ENCODE data around the gene CLDN5.
"Not testable (repeated sequence)": the region's sequence is repeated elsewhere in the genome, so short reads cannot be mapped to it uniquely, and the experiment has no call there.

- not testable (repeated sequence) for TF ChIP-seq EP300 (IDR thresholded peaks at IDR 0.05; ENCODE audit: borderline replicate concordance in 1 of 2, low read depth in 2 of 2, low read length in 2 of 2); POLR2AphosphoS5 (IDR thresholded peaks at IDR 0.05; ENCODE audit: low read depth, low read length); CTCF (IDR thresholded peaks at IDR 0.05; ENCODE audit: control extremely low read depth in 1 of 3, insufficient read depth in 1 of 3, low read depth in 1 of 3, low read length in 3 of 3); EZH2 (IDR thresholded peaks at IDR 0.05; ENCODE audit: low read depth, low read length, severe bottlenecking); TAF1 (IDR thresholded peaks at IDR 0.05; ENCODE audit: low read depth, low read length); RNF2 (IDR thresholded peaks at IDR 0.05; ENCODE audit: borderline replicate concordance, low read depth, low read length, missing control alignments, poor library complexity, severe bottlenecking); JUN (IDR thresholded peaks at IDR 0.05; ENCODE audit: low read depth, low read length); NRF1 (IDR thresholded peaks at IDR 0.05; ENCODE audit: low read depth, low read length); CBX8 (IDR thresholded peaks at IDR 0.05; ENCODE audit: borderline replicate concordance, low read depth, low read length); RFX5 (IDR thresholded peaks at IDR 0.05; ENCODE audit: borderline replicate concordance, low read depth, low read length); POLR2A (IDR thresholded peaks at IDR 0.05; ENCODE audit: control extremely low read depth in 1 of 2, low read depth in 2 of 2, low read length in 2 of 2)
These were observed 24.2 kb upstream of the CLDN5 start for GRCh38 chr22:19548427-19548826.

Measured in H1 (cell line).